ENCODE results near the gene COPA.

COPA gene

DNA sequence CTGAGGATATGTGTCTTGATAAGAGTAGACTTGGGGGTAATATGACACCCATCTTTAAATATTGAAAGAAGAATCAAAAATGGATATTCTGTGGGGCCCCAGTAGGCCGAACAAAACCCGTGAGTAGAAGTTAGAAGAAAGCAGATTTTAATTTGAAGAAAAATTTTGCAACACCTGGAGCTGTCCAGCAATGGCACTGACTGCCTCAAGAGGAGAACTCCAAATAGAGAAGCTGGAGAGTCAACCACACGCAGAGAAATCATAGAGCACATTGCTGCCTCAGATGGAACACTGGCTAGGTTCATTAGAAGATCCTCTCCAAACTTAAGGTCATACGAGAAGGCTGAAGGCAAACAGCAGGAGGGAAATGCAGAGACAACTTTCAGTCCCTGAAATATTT, 30.6 kb upstream of the COPA start:
- no peak overlapping the region for H3K27ac ChIP-seq
- no peak overlapping the region for H3K9ac ChIP-seq (ENCODE audit: insufficient read length)
- H3K4me3 ChIP-seq: no peak overlapping the region
- no peaks in the 10 kb centered on the region for H3K9me3 ChIP-seq (ENCODE audit: low read depth, low read length)
- TF ChIP-seq EZH2 (IDR thresholded peaks at IDR 0.05) (no peak), POLR2AphosphoS5 (IDR thresholded peaks at IDR 0.05; ENCODE audit: borderline replicate concordance, low read depth, low read length) (no peak), FOXP2 (optimal IDR thresholded peaks at IDR 0.05; ENCODE audit: control extremely low read depth, extremely low read length, insufficient read depth) (no peak)
- DNase-seq (ENCODE audit: low read depth, low spot score): no peak
- H3K36me3 ChIP-seq (ENCODE audit: insufficient read depth, low read length): no peaks in the 10 kb centered on the region

DNA sequence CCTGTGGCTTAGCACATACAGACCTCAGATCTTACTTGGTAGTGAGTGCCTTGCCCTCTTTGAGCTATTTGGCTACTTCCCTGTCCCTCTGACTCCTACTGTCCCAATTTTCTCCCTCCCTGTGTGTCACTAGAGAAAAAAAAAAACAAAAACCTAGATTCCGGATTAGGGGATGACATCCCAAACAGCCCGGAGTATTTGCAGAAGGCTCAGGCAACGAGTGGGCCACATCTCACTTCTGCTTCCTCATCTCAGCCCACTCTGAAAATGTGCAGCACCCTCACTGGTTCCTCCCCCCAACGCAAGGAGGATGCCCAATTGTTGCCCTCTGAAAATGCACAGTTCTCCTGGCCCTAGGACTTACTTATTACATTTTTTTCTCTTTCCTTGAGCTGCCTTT, 28.7 kb upstream of the COPA start:
- TF ChIP-seq EZH2 (IDR thresholded peaks at IDR 0.05): no peak
- no peak for TF ChIP-seq FOXP2 (optimal IDR thresholded peaks at IDR 0.05; ENCODE audit: control extremely low read depth, extremely low read length, insufficient read depth)
- TF ChIP-seq POLR2AphosphoS5 (IDR thresholded peaks at IDR 0.05; ENCODE audit: borderline replicate concordance, low read depth, low read length): no peak
- DNase-seq (ENCODE audit: low read depth, low spot score): no peak
- Histone ChIP-seq H3K36me3 (ENCODE audit: insufficient read depth, low read length) (no peaks in the 10 kb centered on the region), H3K9me3 (ENCODE audit: low read depth, low read length) (no peaks in the 10 kb centered on the region), H3K9ac (ENCODE audit: insufficient read length) (no peak overlapping the region), H3K4me3 (no peak overlapping the region), H3K27ac (no peak overlapping the region)

DNA sequence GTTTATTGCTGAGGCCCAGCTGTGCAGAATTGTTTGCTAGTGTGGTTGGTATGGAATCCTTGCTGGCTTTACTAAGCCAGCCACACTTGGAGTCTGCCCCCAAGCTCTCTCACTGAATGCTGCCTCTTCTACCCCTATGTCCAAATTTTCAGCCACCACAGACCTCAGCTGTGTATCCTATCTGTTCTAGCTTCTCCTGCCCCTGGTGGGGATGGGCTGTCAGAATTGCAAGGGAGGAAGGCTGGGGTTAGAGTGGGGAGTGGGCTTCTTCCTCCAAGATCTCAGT, 28.2 kb upstream of the COPA start:
- DNase-seq (ENCODE audit: low read depth, low spot score): no peak

DNA sequence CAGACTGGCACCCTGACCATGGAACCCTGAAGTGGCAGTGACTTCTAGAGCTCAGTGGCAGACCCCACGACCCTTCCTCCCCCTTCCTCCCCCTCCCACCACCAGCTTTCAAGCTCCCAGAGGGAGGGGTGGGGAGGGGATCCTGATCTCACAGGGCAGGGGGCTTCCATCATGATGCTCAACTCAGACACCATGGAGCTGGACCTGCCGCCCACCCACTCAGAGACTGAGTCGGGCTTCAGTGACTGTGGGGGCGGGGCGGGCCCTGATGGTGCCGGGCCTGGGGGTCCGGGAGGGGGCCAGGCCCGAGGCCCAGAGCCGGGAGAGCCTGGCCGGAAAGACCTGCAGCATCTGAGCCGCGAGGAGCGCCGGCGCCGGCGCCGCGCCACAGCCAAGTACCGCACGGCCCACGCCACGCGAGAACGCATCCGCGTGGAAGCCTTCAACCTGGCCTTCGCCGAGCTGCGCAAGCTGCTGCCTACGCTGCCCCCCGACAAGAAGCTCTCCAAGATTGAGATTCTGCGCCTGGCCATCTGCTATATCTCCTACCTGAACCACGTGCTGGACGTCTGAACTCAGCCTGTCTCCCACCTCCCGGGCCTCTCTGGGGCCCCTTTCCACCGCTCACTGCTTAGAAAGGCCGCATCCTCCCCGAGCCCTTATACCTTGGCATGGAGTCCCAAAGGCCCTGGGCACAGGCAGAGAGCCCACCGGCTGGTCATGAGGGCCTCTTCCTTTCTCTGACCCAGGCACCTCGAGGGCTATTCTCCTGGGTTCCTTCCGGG, 27.7 kb upstream of the COPA start:
- no peak for DNase-seq (ENCODE audit: low read depth, low spot score)
- no peaks in the 10 kb centered on the region for H3K9me3 ChIP-seq (ENCODE audit: low read depth, low read length)
- no peaks in the 10 kb centered on the region for H3K36me3 ChIP-seq (ENCODE audit: insufficient read depth, low read length)
- H3K27ac ChIP-seq: no peak overlapping the region
- H3K9ac ChIP-seq (ENCODE audit: insufficient read length): no peak overlapping the region
- no peak overlapping the region for H3K4me3 ChIP-seq
- no peak for TF ChIP-seq EZH2 (IDR thresholded peaks at IDR 0.05)

More for the DNA sequence above, 28.2 kb upstream of the COPA start:
- H3K9ac ChIP-seq (ENCODE audit: insufficient read length): no peak overlapping the region
- H3K27ac ChIP-seq: no peak overlapping the region
- no peak overlapping the region for H3K4me3 ChIP-seq
- no peak for TF ChIP-seq POLR2AphosphoS5 (IDR thresholded peaks at IDR 0.05; ENCODE audit: borderline replicate concordance, low read depth, low read length)
- no peak for TF ChIP-seq FOXP2 (optimal IDR thresholded peaks at IDR 0.05; ENCODE audit: control extremely low read depth, extremely low read length, insufficient read depth)
- TF ChIP-seq EZH2 (IDR thresholded peaks at IDR 0.05): no peak
- H3K36me3 ChIP-seq (ENCODE audit: insufficient read depth, low read length): no peaks in the 10 kb centered on the region
- no peaks in the 10 kb centered on the region for H3K9me3 ChIP-seq (ENCODE audit: low read depth, low read length)

DNA sequence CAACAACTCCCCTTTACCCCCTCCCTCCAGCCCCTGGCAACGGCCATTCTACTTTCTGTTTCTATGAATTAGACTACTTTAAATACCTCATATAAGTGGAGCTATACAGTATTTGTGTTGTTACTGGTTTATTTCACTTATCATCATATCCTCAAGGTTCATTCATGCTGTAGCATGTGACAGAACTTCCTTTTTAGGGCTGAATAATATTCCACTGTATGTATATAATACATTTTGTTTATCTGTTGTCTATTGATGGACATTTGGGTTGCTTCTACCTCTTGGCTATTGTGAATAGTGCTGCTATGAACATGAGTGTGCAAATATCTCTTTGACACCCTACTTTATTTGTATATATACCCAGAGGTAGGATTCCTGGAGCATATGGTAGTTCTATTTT, 26.0 kb upstream of the COPA start:
- Histone ChIP-seq H3K27ac (no peak overlapping the region), H3K9me3 (ENCODE audit: low read depth, low read length) (no peaks in the 10 kb centered on the region), H3K9ac (ENCODE audit: insufficient read length) (no peak overlapping the region), H3K4me3 (no peak overlapping the region), H3K36me3 (ENCODE audit: insufficient read depth, low read length) (no peaks in the 10 kb centered on the region)
- TF ChIP-seq FOXP2 (optimal IDR thresholded peaks at IDR 0.05; ENCODE audit: control extremely low read depth, extremely low read length, insufficient read depth) (no peak), POLR2AphosphoS5 (IDR thresholded peaks at IDR 0.05; ENCODE audit: borderline replicate concordance, low read depth, low read length) (no peak), EZH2 (IDR thresholded peaks at IDR 0.05) (no peak)
- no peak for DNase-seq (ENCODE audit: low read depth, low spot score)

DNA sequence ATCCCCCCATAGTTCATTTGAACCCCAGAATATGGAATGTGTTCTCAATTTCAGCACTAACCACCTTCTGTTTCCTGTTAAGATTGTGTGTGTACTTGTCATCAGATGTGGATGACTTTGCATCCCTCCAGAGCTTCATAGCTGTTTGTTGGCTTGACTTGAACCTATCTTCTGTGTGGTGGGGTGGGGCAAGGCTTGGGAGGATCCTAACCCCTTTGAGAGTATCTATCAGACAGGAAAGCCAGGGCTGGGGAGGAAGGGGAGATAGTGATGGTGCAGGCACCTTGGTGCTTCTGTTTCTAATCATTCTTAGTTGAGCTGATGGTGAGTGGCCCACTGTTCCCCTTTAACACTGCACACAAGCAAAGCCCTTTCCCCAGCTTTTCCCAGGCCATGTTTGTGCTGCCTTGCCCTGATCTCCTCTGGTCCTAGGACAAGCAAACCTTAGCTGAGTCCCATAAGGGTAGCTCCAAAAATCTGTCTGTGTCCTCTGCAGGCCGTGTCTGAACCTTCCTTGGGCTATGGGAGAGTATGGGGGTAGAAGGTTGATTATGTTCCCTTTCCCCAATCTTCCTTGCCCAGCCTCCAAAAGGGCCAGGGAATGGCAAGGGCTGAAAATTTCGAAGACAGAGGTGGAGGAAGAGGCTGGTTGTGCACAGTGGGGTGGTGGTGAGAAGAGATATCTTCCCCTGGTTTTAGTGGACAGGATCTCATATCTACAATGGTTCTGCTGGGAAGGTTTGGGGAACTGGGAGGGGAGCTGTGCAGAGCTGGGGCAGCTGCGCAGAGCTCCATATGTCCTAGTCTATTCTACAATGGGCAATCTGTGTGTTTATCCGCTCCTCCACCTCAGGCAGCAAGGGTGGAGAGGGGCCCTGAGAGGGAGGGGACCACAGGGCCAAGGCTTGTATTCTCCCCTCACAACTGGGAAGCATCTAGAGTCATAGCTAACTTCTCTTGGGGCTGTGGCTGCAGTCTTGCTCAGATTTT, 25.2 kb upstream of the COPA start:
- no peak for DNase-seq (ENCODE audit: low read depth, low spot score)
- H3K4me3 ChIP-seq: no peak overlapping the region
- H3K9me3 ChIP-seq (ENCODE audit: low read depth, low read length): no peaks in the 10 kb centered on the region
- H3K27ac ChIP-seq: no peak overlapping the region
- H3K36me3 ChIP-seq (ENCODE audit: insufficient read depth, low read length): no peaks in the 10 kb centered on the region
- TF ChIP-seq EZH2 (IDR thresholded peaks at IDR 0.05) (no peak), POLR2AphosphoS5 (IDR thresholded peaks at IDR 0.05; ENCODE audit: borderline replicate concordance, low read depth, low read length) (no peak)
- no peak overlapping the region for H3K9ac ChIP-seq (ENCODE audit: insufficient read length)

DNA sequence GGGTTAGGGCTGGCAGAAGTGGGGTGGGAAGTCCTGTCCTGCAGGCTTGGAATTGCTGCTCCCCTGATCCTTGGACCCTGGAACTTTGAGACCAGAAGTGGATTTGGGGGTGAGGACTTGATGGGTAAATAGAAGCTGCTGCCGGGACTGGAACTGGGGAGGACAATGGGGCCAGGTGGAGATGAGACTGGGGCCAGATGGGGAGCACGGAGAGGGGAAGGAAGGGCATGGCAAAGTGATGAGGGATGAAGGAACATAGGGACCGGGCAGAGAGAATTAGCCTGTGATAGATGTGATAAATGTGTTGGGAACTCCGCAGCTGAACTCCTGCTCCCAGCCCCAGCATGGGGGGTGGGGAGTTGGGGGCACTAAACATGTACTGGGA, 24.5 kb upstream of the COPA start:
- Histone ChIP-seq H3K36me3 (ENCODE audit: insufficient read depth, low read length) (no peaks in the 10 kb centered on the region), H3K9me3 (ENCODE audit: low read depth, low read length) (no peaks in the 10 kb centered on the region), H3K9ac (ENCODE audit: insufficient read length) (no peak overlapping the region), H3K4me3 (no peak overlapping the region), H3K27ac (no peak overlapping the region)
- TF ChIP-seq POLR2AphosphoS5 (IDR thresholded peaks at IDR 0.05; ENCODE audit: borderline replicate concordance, low read depth, low read length) (no peak), FOXP2 (optimal IDR thresholded peaks at IDR 0.05; ENCODE audit: control extremely low read depth, extremely low read length, insufficient read depth) (no peak), EZH2 (IDR thresholded peaks at IDR 0.05) (no peak)
- DNase-seq (ENCODE audit: low read depth, low spot score): no peak

DNA sequence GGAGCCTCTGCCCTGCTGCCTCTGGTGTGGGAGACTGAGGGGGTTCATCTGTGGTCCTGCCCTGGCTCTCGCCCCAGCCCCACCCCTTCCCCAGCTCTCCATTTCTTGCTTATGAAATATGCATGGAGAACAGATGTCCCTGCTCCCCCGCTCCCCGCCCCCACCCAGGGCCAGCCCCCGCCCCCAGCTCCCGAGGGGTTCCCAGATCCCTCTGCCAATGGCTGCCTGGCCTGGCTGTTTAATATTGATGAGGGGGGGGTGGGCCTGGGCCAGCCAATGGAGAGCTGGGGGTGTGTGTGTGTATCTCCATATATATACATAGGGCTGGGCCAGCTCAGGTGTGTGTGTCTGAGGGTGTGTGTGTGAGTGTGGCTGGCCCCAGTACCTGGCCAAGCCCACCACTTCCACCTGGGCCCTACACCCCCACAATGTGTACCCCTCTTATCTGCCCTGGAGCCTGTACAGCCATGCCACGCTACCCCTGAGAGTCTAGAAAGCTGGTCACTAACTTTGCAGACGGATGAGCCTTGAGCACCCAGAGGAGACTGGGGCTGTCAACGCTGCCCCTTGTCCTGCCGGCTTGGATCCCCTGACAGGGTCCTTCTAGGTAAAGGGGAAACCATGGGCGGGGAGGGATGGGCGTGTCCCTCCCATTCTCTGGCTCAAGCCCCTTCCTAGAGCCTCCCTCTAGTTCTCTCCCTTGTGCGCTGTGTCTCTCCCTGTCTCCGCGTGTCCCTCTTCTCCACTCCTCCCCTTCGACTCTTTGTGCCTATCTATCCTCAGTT, 23.9 kb upstream of the COPA start, which contains the start of gene NHLH1:
Gene NHLH1, plus strand, starts transcription at position 341 of the 785 bp plus-strand sequence. CDS start 3,661 bp downstream, outside the sequence.
- no peak for TF ChIP-seq FOXP2 (optimal IDR thresholded peaks at IDR 0.05; ENCODE audit: control extremely low read depth, extremely low read length, insufficient read depth)
- TF ChIP-seq EZH2 (IDR thresholded peaks at IDR 0.05): no peak
- no peak for TF ChIP-seq POLR2AphosphoS5 (IDR thresholded peaks at IDR 0.05; ENCODE audit: borderline replicate concordance, low read depth, low read length)
- Histone ChIP-seq H3K9ac (ENCODE audit: insufficient read length) (no peak within 1 kb of the TSS), H3K4me3 (no peak within 1 kb of the TSS), H3K36me3 (ENCODE audit: insufficient read depth, low read length) (no peaks in the 10 kb centered on the region), H3K27ac (no peak within 1 kb of the TSS), H3K9me3 (ENCODE audit: low read depth, low read length) (no peaks in the 10 kb centered on the region)
- no peak for DNase-seq (ENCODE audit: low read depth, low spot score)
